Endodermal cell (in vitro differentiated cells): ENCODE results near the gene ALDH7A1. TPM values are rescaled to one million over a fixed set of nuclear protein-coding genes. Genes with fewer than 3 reads are reported as not detected.
A peak's percentile ranks its signal among the peaks of the same experiment; 100 is the strongest.

ENCODE experiments used
- DNase-seq: peaks from one replicate; pipeline ENCODE4 v3.0.0-alpha.2; 2017
- H3K27ac ChIP-seq: 2 replicates; pipeline ENCODE4 v1.5.1; 2013; ENCODE audit warnings: mild to moderate bottlenecking, low read depth, low read length, moderate library complexity
- H3K27me3 ChIP-seq: 2 replicates; pipeline ENCODE4 v1.6.1; 2013; ENCODE audit warnings: mild to moderate bottlenecking, low read length, moderate library complexity; ENCODE audit not compliant: insufficient read depth, control insufficient read depth, poor library complexity, severe bottlenecking
- H3K36me3 ChIP-seq: 2 replicates; pipeline ENCODE4 v1.7.0; 2013; ENCODE audit warnings: mild to moderate bottlenecking, low read length, moderate library complexity; ENCODE audit not compliant: control insufficient read depth, insufficient read depth
- H3K4me1 ChIP-seq: one replicate; pipeline ENCODE4 v1.7.0; 2013; ENCODE audit warnings: low read length; ENCODE audit not compliant: control insufficient read depth, insufficient read depth
- H3K4me3 ChIP-seq: 2 replicates; pipeline ENCODE4 v1.5.1; 2013; ENCODE audit warnings: mild to moderate bottlenecking, low read length, moderate library complexity
- H3K9ac ChIP-seq: 2 replicates; pipeline ENCODE4 v1.6.1; 2013; ENCODE audit warnings: mild to moderate bottlenecking, low read length, moderate library complexity; ENCODE audit not compliant: poor library complexity, severe bottlenecking; ENCODE audit errors: extremely low read depth
- H3K9me3 ChIP-seq: 2 replicates; pipeline ENCODE4 v1.6.1; 2013; ENCODE audit warnings: mild to moderate bottlenecking, low read length, moderate library complexity; ENCODE audit not compliant: control insufficient read depth
- H3K27ac Mint-ChIP-seq: 2 replicates; pipeline ENCODE4 v1.8.0; 2020; ENCODE audit warnings: mixed read lengths
- H3K27me3 Mint-ChIP-seq: 2 replicates; pipeline ENCODE4 v1.8.0; 2021; ENCODE audit warnings: mild to moderate bottlenecking, mixed read lengths; ENCODE audit not compliant: insufficient read depth
- H3K36me3 Mint-ChIP-seq: 2 replicates; pipeline ENCODE4 v1.8.0; 2020; ENCODE audit warnings: low read depth, mixed read lengths
- H3K4me1 Mint-ChIP-seq: 2 replicates; pipeline ENCODE4 v1.8.0; 2020; ENCODE audit warnings: mixed read lengths
- H3K4me3 Mint-ChIP-seq: 2 replicates; pipeline ENCODE4 v1.8.0; 2020; ENCODE audit warnings: mild to moderate bottlenecking, moderate library complexity, mixed read lengths
- H3K9me3 Mint-ChIP-seq: 2 replicates; pipeline ENCODE4 v1.8.0; 2020; ENCODE audit warnings: mild to moderate bottlenecking, mixed read lengths
- WGBS, 2 experiments: methylation state at CpG; one replicate each; pipeline versions ENCODE4 v1.1.5 to v1.1.7; 2013; ENCODE audit warnings: missing lambda C conversion rate in 2 of 2, mixed read lengths in 1 of 2; ENCODE audit not compliant: insufficient coverage in 1 of 2, insufficient read length in 1 of 2; 5-methylcytosine and 5-hydroxymethylcytosine counted together
- total RNA-seq, 2 donors: library from RNA; stranded (reverse); fragmentation: NEBNext Ultra II Directional in 1 of 2; extraction: Animal tissue kit (Norgen Biotek cat#: 25700) in 1 of 2; gene quantifications; 2 replicates in 1 of 2; 3 replicates in 1 of 2; pipeline ENCODE4 v1.2.1, GENCODE V29; 2021
- TF ChIP-seq, protein P1 (sequence below): fragments of 200-600 bp; sonication (generic); conservative IDR thresholded peaks from 2 replicates; pipeline ENCODE4 v1.5.0; 2021; ENCODE audit warnings: antibody characterized with exemption, mild to moderate bottlenecking

Gene ALDH7A1
- total RNA-seq, 2 donors from 2014 or later: 133 to 192 TPM

DNA sequence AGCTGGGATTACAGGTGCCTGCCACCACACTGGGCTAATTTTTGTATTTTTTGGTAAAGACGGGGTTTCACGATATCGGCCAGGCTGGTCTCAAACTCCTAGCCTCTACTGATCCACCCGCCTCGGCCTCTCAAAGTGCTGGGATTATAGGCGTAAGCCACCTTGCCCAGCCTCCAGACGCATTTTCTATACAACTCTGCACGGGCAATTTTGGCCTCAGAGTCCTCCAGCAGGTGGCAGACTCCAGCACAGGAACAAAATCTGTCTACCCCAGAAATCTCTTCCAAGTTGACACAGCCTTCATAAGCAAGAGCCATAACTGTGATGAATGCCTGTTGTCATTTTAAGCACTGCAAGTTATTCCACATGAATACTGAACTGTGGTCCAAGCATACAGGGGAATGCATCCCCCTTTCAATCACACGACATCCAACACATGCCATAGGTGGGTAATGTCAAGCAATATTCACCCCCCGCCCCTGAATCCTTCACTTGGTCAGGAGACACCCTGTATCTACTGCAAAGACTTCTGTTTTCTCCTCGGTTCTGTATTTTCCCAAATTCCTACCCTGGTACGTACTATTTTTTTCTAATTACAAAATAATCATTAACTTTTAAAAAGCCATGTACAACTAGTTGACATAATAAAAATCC, 50.8 kb downstream of the ALDH7A1 start:
- Histone ChIP-seq H3K27me3 (no peaks in the 10 kb centered on the region), H3K27ac (no peak overlapping the region), H3K4me3 (no peak overlapping the region), H3K4me1 (no peaks in the 10 kb centered on the region), H3K36me3 (peaks cover 37% of the 10 kb centered on the region), H3K9me3 (no peaks in the 10 kb centered on the region), H3K9ac (no peak overlapping the region)
- Mint-ChIP-seq H3K4me1 (no peaks in the 10 kb centered on the region), H3K4me3 (no peak overlapping the region), H3K9me3 (no peaks in the 10 kb centered on the region), H3K27ac (no peak overlapping the region), H3K27me3 (no peaks in the 10 kb centered on the region), H3K36me3 (peaks cover 44% of the 10 kb centered on the region)
- 67 to 74% methylated on average over 6 to 12 of the region's 12 CpGs for WGBS, 2 experiments
- TF ChIP-seq, protein P1, sequence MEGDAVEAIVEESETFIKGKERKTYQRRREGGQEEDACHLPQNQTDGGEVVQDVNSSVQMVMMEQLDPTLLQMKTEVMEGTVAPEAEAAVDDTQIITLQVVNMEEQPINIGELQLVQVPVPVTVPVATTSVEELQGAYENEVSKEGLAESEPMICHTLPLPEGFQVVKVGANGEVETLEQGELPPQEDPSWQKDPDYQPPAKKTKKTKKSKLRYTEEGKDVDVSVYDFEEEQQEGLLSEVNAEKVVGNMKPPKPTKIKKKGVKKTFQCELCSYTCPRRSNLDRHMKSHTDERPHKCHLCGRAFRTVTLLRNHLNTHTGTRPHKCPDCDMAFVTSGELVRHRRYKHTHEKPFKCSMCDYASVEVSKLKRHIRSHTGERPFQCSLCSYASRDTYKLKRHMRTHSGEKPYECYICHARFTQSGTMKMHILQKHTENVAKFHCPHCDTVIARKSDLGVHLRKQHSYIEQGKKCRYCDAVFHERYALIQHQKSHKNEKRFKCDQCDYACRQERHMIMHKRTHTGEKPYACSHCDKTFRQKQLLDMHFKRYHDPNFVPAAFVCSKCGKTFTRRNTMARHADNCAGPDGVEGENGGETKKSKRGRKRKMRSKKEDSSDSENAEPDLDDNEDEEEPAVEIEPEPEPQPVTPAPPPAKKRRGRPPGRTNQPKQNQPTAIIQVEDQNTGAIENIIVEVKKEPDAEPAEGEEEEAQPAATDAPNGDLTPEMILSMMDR: peak; percentile 77
- peak; percentile 78 for DNase-seq

- H3K4me1 Mint-ChIP-seq: peaks cover 2% of the 10 kb centered on the region
- H3K36me3 ChIP-seq: peaks cover 36% of the 10 kb centered on the region
- no peak overlapping the region for H3K4me3 Mint-ChIP-seq
- H3K36me3 Mint-ChIP-seq: peaks cover 41% of the 10 kb centered on the region
- 72 to 100% methylated on average over 2 of the region's 2 CpGs for WGBS, 2 experiments
- TF ChIP-seq, protein P1: no peak
- no peak overlapping the region for H3K27ac ChIP-seq
- H3K27ac Mint-ChIP-seq: no peak overlapping the region
- no peak overlapping the region for H3K9ac ChIP-seq
- H3K9me3 Mint-ChIP-seq: no peaks in the 10 kb centered on the region
- H3K4me1 ChIP-seq: no peaks in the 10 kb centered on the region
- no peaks in the 10 kb centered on the region for H3K9me3 ChIP-seq
- DNase-seq: no peak
- no peaks in the 10 kb centered on the region for H3K27me3 Mint-ChIP-seq
- H3K4me3 ChIP-seq: no peak overlapping the region
- no peaks in the 10 kb centered on the region for H3K27me3 ChIP-seq
Measured at GRCh38 chr5:126543660-126544059, 51.4 kb downstream of the ALDH7A1 start.

- Histone ChIP-seq H3K36me3 (peaks cover 31% of the 10 kb centered on the region), H3K9me3 (no peaks in the 10 kb centered on the region), H3K4me3 (no peak overlapping the region), H3K9ac (no peak overlapping the region), H3K27me3 (no peaks in the 10 kb centered on the region), H3K4me1 (no peaks in the 10 kb centered on the region), H3K27ac (no peak overlapping the region)
- H3K27ac Mint-ChIP-seq: no peak overlapping the region
- peaks cover 40% of the 10 kb centered on the region for H3K36me3 Mint-ChIP-seq
- H3K9me3 Mint-ChIP-seq: no peaks in the 10 kb centered on the region
- no peak for DNase-seq
- WGBS, 2 experiments: 100% methylated on average over 1 of the region's 1 CpG; no CpG with 5 or more reads in 1 of the 2 experiments
- H3K27me3 Mint-ChIP-seq: no peaks in the 10 kb centered on the region
- no peak overlapping the region for H3K4me3 Mint-ChIP-seq
- H3K4me1 Mint-ChIP-seq: peaks cover 2% of the 10 kb centered on the region
- TF ChIP-seq, protein P1: no peak
Measured at GRCh38 chr5:126543009-126543408, 52.0 kb downstream of the ALDH7A1 start.
